Glomerular visceral epithelial cell (primary cell): Measurements from ENCODE around the gene TOP3A.
"Not testable (repeated sequence)": the region's sequence is repeated elsewhere in the genome, so short reads cannot be mapped to it uniquely, and the experiment has no call there.

Experiments used
- DNase-seq: peaks from one replicate; pipeline ENCODE4 v3.0.0-alpha.2; 2016; ENCODE audit errors: extremely low spot score

The TOP3A gene, protein sequence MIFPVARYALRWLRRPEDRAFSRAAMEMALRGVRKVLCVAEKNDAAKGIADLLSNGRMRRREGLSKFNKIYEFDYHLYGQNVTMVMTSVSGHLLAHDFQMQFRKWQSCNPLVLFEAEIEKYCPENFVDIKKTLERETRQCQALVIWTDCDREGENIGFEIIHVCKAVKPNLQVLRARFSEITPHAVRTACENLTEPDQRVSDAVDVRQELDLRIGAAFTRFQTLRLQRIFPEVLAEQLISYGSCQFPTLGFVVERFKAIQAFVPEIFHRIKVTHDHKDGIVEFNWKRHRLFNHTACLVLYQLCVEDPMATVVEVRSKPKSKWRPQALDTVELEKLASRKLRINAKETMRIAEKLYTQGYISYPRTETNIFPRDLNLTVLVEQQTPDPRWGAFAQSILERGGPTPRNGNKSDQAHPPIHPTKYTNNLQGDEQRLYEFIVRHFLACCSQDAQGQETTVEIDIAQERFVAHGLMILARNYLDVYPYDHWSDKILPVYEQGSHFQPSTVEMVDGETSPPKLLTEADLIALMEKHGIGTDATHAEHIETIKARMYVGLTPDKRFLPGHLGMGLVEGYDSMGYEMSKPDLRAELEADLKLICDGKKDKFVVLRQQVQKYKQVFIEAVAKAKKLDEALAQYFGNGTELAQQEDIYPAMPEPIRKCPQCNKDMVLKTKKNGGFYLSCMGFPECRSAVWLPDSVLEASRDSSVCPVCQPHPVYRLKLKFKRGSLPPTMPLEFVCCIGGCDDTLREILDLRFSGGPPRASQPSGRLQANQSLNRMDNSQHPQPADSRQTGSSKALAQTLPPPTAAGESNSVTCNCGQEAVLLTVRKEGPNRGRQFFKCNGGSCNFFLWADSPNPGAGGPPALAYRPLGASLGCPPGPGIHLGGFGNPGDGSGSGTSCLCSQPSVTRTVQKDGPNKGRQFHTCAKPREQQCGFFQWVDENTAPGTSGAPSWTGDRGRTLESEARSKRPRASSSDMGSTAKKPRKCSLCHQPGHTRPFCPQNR

DNA sequence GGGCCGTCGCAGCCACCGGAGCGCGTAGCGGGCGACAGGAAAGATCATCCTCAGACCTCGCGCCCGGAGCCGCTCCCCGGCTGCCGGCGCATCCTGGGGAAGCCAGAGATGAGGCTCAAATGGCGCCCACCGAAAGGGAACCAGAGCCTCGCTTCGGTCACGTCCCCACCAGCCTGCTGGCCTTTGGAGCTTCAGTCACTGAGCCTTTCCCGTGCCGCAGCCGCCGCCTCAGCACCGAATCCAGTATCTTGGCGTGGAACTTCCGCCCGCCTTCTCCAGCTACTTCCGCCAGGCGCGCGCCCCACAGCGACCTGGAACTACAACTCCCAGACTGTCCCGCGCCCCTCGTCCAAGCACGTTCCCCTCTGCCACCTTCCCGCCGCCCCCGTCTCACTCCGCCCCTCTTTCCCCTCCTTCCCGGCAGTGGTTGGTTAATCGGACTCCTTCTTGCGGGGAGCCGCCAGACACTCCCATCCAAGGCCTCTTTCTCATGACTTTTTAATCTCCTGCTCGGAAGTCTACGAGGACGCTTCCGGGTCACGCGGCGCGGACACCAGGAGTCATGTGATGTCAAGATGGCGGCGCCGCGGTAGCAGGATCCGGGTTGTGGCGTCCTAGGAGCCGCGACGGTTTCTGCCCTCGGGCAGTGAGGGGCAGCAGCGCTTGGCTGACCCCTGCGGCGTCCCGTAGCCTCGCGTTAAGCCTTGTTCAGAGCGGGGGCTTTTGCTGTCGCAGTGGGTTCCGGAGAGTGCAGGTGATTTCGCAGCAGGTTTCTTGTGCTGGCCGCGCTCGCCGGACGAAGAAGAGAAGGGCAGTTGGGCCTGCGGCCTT is at the start of gene TOP3A, which contains the start of gene SMCR8:
TSS of gene TOP3A (minus strand) at position 264 of the 831 bp plus-strand sequence. CDS start at position 48, 216 bp downstream.
TSS of gene SMCR8 (plus strand) at position 563 of the 831 bp plus-strand sequence. CDS start 497 bp downstream, outside the sequence.
- DNase-seq = peak; percentile 98

DNA sequence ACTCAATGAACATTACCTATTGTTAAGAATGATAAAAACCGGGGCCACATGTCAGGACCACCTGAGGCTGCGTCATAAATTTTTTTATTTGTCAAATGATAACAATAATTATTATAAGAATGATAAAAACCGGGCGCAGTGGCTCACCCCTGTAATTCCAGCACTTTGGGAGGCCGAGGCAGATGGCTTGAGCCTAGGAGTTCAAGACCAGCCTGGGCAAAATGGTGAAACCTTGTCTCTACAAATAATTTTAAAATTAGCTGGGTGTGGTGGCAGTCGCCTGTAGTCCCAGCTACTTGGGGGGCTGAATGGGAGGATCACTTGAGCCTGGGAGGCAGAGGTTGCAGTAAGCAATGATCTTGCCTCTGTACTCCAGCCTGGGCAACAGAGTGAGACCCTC is 49.4 kb upstream of the TOP3A start:
- DNase-seq = no peak

DNA sequence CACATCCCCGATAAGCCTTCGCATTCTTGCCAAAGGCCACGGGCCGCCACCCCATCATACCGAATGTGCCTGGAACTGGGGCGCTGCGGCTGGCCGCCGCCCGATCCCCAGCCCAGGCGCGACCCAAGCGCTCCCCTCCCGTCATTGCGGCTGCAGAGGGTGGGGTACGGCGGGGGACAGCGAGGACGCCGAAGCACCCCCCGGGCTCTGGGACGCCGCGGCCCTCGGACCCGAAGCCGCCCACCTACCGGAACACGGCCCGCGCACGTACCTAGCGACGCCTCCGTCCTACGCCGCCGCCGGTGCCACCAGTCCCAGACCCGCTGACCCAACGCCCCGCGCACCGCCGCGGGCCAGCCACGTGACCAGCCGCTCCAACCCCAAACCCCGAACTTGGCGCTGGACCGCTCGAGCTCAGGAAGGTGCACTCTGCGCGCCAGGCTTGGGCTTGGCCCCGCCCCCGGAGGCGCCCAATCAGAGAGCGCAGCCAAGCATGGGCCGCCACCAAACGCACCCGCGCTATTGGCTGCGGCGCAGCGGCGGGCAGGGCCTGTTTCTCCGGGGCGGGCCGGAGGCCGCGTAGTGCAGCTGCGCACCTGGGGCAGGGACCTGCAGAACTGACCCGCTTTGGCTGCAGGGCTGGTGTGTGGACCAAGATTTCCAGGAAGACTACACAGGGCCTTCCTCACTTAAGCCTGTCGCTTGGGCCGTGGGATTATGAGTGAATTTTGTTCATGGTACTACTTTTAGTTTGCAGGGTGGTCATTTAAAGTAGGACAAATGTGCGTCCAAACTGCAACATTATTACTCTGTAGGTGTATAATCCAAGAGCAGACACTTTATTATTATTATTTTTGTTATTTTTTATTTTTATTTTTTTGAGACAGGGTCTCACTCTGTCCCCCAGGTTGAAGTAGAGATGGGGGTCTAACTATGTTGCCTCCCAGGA is 48.6 kb upstream of the TOP3A start, which contains the start of gene SHMT1:
TSS of gene SHMT1 (minus strand) at position 450 of the 949 bp plus-strand sequence. CDS start 7,569 bp downstream, outside the sequence.
- peak; percentile 94 for DNase-seq

DNA sequence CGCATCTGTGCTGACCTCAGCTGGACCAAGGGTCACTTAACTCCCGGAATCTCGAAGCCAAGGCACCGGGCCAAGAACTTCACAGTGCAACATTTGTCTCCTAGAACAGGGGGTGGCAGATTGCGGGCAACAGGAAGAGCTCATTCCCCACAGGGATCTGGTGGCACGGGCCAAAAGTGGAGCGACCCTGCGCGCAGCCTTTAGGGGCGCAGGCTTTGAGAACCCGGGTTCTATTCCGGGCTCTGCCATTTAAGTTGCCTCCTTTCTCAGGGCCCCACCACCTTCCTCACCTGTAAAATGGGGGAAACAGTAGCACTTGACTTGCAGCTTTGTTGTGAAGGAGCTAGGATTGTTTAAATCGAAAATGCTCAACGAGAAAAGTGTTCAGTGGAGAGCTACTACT is 47.9 kb upstream of the TOP3A start:
- peak; percentile 80 for DNase-seq

DNA sequence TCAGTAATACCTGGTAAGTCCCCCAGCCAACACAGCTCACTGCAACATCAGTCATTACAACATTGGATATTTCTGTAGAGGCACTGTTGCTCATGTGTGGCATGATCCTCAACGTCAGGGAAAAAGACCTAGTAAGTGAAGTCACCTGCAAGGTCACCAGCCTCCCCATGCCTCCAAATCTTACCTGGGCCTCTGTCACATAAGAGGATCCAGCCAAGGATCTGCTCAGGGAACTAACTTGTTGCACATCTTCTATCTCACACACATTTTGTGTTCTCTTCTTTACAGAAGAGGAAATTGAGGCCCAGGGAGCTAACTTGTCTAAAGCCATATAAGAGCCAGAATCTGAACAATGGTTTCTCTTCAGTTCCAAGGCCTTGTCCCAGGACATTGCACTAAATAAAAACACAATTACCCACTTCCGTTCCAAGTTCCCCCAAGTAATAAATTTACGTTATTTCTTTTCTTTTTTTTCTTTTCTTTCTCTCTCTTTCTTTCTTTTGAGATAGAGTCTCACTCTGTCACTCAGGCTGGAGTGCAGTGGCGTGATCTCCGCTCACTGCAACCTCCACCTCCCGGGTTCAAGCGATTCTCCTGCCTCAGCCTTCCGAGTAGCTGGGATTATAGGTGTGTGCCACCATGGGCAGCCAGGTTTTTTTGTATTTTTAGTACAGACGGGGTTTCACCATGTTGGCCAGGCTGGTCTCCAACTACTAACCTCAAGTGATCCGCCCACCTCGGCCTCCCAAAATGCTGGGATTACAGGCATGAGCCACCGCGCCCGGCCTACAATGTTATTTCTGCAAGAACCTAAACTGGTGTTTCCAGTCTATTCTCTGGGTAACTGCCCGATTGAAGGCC is 47.3 kb upstream of the TOP3A start:
- no peak for DNase-seq

DNA sequence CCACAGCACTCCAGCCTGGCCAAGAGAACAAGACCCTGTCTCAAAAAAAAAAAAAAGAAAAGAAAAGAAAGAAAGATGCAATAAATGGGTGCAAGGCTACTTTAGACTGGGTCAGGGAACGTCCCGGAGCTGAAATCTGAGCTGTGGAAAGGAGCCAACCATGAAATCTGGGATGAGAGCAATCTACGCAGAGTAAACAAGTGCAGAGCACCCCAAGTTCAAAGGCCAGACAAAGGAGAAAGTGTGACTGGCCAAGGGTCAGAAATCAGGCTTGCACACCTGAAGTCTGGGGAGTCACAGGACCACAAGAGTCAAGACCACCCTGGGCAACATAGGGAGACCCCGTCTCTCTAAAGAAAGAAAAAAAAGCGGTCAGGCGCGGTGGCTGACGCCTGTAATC is 45.7 kb upstream of the TOP3A start:
- no peak for DNase-seq

DNA sequence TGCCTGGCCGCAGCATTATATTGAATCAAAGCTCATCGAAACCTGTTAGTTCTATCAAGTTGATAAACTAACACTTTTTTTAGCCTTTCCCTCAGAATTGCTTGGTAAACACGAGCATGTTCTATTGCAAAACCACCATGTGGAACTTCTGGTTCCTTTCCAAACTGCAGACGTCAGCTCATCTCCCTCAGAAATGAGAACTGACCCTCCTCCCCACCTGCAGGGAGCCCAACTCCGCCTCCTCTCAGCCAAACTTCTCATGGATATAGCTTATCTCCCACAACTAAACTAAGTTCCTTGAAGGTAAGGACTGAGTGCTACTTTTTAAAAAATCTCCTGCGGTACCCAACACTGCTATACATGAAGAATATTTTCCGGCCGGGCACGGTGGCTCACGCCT is 41.8 kb upstream of the TOP3A start:
- no peak for DNase-seq

DNA sequence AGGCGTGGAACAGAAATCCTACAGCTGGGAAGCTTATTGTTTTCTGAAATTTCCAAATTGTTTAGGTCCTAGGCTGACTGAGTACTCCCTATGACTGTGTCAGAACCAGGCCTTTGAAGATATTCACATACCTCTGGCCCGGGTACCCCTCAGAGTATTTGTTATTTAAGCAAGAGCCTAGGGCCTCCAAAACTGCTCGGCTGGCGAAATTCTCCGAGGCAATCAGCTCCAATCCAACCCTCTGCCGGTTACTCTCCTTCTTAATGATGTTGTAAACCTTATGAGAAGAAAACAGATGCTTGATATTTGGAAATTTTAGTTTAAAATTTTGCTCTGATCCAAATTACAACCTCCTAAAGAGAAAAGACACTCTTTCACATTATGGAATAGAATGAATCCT is 38.7 kb upstream of the TOP3A start:
- no peak for DNase-seq

DNA sequence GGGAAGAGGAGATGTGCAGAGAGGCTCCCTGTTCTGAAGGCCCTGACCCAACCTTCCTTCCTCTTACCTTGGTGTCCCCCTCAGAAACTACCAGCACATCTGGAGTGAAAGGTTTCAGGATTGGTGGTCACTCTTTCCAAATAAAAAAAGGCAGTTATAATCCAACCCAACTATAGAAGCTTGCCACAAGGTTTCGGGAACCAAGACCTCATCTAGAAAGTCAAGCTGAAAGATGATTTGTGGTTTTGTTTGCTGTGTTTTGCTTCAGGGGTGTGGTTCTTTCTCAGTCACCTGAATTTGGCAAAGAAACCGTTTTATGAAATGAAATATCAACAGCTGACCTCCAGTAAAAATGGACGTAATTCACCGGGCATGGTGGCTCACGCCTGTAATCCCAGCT is 29.2 kb upstream of the TOP3A start:
- no peak for DNase-seq

DNA sequence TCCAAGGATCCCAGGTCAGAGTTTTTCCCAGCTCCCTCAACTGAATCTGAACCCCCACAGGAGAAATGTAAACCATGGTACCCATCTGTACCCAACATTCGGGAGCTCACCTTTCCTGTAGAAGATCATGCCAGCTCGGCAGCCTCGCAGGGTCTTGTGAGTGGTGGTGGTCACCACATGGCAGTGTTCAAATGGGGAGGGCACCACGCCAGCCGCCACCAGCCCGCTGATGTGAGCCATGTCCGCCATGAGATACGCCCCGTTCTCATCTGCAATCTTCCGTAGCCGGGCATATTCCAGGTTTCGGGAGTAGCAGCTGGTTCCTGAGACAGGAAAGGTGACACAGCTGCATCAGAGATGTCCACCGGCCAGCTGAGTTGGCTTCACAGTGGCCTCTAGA is 25.1 kb upstream of the TOP3A start:
- DNase-seq = no peak

DNA sequence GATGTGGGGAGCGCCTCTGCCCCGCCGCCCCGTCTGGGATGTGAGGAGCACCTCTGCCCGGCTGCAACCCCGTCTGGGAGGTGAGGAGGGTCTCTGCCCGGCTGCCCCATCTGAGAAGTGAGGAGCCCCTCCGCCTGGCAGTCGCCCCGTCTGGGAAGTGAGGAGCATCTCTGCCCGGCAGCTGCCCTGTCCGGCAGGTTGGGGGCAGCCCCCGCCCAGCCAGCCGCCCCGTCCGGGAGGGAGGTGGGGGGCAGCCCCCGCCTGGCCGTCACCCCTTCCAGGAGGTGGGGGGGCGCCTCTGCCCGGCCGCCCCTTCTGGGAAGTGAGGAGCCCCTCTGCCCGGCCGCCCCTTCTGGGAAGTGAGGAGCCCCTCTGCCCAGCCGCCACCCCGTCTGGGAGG is 23.4 kb upstream of the TOP3A start:
- DNase-seq = not testable (repeated sequence)

DNA sequence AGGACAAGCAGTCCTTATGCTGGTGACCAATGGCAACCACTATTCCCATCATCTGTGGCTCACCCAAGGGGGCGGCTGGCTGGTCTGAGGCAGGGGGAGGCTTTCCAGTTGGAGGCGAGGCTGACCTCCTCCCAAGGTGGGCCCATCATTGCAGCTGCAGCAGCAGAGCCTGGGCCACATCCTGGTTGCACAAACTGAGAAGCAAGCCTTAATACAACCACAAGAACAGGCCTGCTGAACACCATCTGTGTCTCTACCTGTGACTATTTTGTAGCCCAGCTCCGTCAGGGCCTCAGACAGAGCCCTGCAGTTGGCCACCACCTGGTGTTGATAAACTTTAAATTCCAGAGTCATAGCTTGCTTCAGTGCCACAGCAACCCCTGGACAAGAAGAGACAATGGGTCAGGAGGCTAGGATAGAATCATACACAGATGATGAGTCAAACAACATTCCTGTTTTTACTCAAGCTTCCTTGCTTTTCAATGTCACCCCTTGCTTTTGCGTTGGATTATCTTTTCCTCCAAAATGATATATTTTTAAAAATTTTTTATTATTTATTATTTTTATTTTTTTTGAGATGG is 18.2 kb upstream of the TOP3A start:
- DNase-seq = no peak

DNA sequence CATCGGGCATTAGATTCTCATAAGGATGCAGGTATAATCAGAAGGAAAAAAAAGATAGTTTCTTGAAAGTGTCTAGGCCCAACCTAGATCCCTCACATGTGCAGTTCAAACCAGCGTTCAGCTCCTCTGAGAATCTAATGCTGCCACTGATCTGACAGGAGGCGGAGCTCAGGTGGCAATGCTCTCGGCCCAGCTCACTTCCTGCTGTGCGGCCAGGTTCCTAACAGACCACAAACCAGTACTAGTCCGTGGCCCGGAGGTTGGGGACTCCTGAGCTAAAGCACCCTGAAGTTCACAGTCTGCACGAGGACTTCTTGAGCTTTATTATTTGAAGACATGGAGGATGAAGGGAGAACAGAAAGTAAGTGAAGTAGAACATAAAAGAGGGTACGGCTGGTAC is 17.1 kb upstream of the TOP3A start:
- DNase-seq = no peak

DNA sequence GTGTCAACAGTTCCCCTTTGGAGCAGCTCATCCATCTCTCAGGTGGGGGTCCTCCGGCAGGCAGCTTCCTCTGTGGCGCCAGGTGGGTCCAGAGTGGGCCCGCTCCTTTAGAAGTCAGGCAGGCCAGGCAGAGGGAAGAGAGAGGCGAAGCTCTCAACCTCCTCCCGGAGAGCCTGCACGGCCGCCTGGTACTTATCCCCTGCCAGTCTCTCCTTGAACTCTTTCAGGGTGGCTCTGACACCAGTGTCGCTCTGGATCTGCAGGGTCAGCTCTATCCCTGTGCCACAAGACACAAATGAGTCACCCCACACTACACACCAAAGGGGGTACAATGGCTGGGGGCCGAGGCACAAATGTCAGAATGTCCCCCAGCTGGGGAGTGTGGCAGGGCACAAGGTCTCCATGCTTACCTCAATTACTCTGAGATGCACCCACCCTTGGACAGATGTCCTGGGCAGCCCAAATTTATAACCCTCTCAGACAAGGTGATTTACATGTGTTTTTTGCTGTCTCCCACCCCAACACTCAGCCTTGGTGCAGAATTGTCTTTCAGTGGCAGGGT is 13.9 kb upstream of the TOP3A start:
- DNase-seq = no peak

DNA sequence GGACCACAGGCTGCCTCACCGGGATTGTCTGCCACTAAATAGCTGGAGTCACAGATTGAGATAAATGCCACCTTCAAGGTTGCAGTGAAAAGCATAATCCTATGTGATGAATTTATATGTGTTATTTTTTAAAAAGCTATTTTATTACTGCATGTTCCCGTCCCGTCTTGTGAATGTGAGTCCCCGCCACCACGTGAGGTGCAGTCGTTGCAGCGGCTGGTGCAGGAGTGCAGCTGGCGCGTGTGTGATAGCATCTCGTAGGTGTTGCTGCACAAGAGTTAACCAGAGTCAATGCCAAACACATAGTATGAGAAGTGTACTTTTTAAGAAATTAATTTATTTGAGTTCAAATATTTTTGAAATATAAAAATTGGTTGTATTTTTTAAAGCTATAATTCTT is 12.8 kb upstream of the TOP3A start:
- no peak for DNase-seq

DNA sequence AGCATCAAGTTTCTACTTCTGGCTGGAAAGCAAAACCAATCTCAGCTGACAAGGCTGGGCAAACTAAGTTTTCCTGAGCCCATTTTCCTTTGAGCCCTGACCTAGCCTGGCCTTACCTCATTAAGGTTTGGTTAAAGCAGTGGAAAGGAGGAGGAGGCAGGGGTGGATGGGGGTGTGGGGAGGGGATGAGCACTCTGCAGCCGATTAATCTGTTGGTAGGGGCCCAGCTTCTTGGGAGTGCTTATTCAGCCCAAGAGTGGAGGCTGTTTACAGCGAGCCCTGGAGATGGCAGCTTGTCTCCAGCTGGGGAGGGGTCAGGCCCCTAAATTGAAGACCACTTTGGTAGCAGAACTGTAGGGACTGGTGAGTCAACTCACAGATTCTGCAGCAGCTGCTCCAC is 12.3 kb upstream of the TOP3A start:
- no peak for DNase-seq

DNA sequence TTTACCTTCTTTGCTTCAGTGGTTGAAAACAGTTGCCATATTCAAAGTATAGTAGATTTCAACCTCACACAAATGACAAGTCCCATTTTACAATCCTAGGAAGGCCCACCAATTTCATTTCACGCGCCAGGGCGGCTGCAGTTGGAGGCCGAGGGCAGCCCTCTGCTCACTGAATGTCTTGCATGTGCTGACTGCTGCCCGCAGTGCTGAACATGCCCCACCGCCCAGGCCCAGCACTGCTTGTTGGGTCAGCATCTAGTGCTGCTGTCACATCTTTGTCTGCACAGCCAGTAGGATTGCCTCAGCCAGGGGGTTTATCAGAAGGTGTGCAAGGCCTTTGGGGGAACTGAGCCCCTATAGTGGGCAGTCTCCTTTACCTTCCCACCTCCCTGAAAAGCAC is 11.8 kb upstream of the TOP3A start:
- DNase-seq = no peak

DNA sequence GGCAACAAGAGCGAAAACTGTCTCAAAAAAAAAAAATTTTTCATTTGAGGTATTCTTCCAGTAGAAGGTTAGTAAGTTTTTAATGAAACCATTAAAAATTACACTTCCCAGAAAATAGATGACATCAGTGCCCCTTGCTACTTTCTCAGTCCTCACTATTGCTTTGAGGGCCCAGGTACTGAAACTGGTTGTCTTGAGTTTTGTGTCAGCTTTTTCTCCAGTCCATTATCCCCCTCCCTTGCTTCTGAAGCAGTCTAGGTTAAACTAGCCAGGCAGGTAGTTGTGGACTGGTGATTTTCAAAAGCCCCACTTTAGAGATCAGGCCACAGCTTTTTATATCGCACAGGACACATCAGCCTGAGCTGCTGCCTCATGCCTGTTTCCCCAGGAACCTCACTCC is 11.2 kb upstream of the TOP3A start:
- no peak for DNase-seq
